GM21737 (cell line): ENCODE data around the gene MBNL1.

Experiments
- ATAC-seq: cut with Tn5 transposase; IDR thresholded peaks from one replicate; pipeline ENCODE4 v1.9.1; 2021; ENCODE audit warnings: mild to moderate bottlenecking, moderate library complexity; ENCODE audit not compliant: unreplicated experiment

Gene MBNL1, protein sequence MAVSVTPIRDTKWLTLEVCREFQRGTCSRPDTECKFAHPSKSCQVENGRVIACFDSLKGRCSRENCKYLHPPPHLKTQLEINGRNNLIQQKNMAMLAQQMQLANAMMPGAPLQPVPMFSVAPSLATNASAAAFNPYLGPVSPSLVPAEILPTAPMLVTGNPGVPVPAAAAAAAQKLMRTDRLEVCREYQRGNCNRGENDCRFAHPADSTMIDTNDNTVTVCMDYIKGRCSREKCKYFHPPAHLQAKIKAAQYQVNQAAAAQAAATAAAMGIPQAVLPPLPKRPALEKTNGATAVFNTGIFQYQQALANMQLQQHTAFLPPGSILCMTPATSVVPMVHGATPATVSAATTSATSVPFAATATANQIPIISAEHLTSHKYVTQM

DNA sequence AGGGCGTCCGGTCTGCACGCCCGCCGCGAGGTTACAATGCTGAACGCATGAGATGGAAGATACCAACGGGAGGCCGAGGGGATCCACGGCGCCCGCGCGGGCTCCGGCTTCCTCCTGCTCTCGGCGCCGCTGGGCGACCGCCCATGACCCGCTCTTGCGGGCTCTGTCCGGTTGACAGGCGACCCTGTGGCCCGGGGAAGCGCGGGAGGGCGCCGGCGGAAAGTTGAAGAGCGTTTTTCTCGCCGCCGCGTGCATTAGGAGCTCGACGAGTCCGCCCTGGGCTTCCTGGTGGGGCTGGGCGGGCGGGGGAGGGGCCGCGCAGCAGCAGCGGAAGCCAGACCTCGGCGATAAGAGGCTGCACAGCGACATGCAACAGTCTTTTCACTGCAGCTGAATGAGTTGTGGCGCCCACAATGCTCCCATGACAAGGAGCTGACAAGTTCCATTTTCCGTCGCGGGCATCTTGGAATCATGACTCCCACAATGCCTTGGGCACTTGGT, at the start of gene MBNL1:
MBNL1 (plus strand) TSS at position 375 of the 501 bp plus-strand sequence. CDS start 31,265 bp downstream, outside the sequence.
- ATAC-seq: peak; percentile 56

DNA sequence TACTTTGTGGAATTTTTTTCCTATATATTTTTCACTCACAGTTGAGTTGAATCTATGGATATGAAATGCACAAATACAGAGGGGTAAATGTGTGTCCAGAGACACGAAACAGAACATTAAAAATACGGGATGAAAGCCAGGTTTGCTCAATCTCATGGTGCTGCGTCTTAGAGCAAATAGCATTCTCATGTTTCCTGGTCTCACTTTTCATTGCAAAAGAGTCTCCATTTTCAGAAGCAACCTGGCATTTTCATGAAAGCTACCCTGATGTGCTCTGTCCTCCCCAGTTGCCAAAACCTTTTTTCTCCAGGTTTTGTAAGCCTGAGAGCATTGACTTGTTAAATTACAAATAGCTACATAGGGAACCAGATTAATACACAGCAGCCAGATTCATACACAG, 49.5 kb upstream of the MBNL1 start:
- ATAC-seq: no peak

DNA sequence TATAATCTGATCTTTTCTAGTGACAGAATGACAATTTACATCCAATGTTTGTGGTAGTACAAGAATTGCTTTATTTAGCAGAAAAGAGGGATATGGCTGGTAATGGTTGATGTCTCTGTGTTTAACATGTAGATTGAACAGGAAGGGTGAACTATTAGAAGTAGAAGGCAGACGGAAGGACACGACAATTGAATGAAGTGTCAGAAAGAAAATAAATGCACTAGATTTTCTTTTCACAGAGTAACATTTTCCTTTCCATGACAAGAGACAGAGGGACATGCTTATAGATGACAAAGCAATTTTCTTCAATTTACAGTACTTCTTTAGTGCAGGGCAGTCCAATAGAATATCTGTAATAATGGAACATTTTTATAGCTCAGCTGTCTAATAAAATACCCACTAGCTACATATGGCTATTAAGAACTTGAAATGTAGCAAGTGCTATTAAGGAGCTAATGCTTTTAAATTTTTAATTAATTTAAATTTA, 48.9 kb upstream of the MBNL1 start:
- ATAC-seq: no peak

DNA sequence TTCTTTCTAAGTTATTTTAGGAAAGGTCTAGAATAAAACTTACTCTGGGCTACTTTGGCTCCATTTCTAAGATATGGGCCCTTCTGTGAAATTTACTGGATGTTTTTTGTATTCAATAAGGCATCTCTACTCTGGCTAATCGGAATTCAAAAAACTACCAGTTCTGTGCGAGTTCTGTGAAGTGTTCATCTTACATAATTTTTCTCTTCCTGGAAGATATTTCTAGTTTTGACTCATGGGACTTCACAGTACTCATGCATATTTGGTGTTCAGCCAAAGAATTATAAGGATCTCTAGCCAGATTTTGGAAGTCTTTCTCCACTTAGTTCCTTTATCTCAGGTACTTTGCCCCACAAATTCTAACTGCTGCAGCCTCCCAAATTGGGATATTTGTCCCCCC, 46.4 kb upstream of the MBNL1 start:
- no peak for ATAC-seq

DNA sequence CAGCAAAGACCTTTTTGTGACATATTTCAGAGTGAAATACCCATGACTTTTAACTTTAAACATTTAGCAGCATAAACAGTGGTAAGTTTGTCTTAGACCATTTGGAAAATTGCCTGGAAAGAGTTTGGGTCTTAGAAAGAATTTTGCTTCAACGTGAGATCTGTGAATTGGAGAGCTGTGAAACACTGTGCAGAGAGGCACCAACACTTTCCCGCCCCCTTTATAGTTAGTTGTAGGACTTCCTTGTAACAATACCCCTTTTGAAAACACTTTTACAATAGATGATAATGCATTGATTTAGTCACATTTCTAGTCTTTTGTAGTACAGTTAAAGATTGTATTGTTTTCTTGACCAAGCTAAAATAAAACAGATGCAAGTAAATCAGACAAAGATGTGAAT, 43.5 kb upstream of the MBNL1 start:
- no peak for ATAC-seq

DNA sequence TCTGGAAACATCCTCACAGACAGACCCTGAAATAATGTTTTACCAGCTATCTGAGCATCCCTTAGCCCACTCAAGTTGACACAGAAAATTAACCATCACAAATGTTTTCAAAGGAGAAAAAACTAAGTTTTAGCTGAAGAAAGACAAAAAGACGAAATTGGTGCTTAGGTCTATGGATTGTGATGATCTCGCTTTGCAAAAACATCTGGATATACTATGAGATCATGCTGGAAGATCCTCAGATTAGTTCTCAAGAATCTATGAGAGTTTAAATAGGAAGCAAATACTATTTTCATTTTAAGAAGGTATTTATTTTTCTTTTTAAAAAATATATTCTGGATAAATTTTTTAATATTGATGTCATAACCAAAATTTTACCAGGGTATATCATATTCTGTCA, 42.6 kb upstream of the MBNL1 start:
- ATAC-seq: no peak

DNA sequence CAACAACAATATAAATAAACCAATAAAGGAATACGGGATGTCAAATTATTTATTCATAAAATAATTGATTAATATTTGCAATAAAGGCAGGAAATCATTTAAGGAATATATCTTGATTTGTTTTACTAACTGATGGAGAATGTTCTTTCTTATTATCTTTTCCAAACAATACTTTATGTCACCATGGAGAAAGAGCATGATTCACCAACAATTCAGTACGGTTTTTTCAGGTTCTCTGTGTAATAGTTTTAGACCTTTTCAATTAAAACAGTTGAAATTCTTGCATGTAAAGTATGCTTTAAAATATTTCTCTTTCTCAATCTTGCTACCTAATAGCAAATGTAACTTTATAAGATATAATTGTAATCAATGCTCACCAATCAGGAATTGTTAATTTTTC, 41.7 kb upstream of the MBNL1 start:
- no peak for ATAC-seq

DNA sequence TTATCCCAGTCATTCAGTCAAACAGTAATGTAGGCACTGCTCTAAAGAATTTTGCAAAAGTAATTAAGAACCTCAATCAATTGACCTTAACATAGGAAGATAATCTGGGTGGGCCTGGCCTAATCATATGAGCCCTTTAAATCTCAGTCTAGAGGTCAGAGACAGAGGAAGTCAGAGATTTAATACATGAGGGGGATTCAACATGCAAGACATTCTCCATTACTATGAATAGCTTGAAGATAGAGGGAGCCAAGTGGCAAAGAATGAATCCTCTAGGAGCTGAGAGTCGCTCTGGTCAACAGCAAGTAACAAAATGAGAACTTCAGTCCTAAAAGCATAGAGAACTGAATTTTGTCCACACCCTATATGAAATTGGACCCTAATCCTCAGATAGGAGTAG, 39.0 kb upstream of the MBNL1 start:
- ATAC-seq: no peak

DNA sequence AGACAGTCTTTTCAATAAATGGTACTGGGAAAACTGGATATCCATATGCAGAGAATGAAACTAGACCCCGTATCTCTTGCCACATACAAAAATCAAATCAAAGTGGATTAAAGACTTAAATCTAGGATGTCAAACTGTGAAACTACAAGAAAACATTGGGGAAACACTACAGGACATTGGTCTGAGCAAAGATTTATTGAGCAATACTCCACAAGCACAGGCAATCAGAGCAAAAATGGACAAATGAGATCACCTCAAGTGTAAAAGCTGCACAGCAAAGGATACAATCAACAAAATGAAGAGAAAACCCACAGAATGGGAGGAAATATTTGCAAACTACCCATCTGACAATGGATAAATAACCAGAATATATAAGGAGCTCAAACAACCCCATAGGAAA, 38.4 kb upstream of the MBNL1 start:
- no peak for ATAC-seq

DNA sequence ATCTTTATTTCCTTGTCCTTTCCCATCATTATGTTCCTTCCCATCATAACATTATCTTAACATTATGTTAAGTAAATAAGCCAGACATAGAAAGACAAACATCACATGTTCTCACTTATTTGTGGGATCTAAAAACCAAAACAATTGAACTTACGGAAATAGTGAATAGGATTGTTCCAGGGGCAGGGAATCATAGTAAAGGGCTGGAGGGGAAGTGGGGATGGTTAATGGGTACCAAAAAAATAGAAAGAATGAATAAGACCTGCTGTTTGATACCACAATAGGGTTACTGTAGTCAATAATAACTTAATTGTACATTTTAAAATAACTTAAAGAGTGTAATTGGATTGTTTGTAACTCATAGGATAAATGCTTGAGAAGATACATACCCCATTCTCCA, 36.7 kb upstream of the MBNL1 start:
- ATAC-seq: no peak

DNA sequence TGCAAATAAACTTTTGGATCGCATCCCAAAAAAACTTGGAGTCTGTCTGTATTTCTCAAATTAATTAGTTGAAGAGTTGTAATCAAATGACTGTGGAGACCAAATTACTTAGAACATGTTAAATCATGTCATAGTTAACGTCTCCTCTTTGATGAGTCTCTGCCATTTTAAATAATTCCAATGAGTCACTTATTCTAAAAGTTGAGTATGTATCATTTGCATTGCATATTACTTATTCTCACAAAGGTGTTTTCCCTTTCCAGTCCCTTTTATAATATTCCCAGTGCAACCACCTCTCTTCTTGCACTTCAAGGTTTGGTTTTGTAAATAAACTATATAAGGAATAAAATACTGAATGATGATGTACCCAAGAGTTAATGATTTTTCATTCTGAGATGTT, 36.0 kb upstream of the MBNL1 start:
- ATAC-seq: no peak

DNA sequence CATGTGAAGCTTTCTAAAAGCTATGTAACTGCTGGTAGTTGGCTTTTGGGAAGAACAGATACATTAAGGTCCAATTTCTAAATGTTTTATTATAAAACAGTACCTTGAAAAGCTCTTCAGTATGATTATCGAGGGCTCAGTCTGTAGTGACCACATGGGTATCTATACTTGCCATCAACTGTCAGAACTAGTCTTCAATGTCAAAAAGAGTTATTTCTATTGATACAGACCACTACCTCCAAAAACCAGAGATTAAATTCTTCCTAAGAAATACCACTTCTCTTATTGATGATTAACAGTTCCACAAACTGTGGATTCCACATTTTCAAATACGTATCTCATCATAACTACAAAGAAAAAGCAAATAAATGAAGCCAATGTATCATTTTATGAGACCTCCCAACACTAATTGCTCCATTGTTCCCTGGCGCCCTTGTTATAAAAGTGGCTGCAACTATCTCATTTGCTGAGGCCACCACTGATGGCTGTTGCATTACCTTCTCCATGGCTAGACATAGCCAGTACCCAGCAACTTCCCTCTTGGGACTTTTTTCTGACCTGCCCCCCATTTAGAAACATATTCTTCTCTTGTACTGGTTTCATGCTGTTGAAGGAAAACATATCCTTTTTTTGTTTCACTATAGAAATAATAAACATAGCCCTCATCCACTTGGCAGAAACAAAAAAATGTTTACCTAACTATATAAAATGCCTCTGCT, 33.9 kb upstream of the MBNL1 start:
- no peak for ATAC-seq

DNA sequence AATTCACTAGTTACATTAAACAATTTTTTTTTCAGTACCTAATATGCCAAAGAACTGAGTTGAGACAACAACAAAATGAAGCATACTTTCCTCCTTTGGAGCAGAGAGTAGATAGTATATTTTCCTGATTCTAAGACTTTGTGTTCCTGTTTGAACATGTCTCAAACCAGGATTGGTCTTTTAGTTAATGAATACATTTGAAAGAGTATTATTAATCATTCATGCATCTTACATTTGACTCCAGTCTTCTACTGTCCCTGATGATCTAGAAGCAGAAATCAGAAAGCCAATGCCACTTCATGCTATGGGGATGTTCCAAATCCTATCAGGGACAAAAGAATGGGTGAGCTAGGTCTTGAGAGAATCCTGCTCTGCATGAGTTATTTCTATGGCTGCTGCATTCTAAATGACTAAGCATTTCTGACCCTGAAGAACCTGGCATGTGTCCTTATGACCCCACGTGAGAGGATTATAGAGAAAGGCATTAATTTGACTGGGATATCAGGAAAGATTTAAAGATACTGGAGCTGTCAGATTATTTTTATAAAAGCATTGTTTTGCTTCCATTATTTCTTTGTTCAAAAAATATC, 32.9 kb upstream of the MBNL1 start:
- no peak for ATAC-seq

DNA sequence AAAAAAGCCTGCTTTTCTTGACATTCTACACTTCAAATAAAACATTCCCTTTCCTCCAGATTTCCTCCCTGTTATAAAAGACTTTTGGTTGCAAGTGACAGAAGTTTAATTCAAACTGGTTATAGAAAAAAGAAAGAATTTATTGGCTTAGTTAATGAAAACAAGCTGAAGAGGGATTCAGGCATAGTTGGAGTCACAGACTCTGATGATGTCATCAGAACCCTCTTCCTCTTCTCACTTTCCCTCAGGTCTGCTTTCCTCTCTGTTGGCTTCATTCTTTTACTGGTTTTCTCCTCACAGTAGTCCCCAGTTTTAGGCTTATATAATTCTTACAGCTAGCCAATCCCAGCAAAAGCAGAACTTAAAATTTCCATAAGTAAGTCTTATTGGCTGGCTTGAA, 32.0 kb upstream of the MBNL1 start:
- no peak for ATAC-seq

DNA sequence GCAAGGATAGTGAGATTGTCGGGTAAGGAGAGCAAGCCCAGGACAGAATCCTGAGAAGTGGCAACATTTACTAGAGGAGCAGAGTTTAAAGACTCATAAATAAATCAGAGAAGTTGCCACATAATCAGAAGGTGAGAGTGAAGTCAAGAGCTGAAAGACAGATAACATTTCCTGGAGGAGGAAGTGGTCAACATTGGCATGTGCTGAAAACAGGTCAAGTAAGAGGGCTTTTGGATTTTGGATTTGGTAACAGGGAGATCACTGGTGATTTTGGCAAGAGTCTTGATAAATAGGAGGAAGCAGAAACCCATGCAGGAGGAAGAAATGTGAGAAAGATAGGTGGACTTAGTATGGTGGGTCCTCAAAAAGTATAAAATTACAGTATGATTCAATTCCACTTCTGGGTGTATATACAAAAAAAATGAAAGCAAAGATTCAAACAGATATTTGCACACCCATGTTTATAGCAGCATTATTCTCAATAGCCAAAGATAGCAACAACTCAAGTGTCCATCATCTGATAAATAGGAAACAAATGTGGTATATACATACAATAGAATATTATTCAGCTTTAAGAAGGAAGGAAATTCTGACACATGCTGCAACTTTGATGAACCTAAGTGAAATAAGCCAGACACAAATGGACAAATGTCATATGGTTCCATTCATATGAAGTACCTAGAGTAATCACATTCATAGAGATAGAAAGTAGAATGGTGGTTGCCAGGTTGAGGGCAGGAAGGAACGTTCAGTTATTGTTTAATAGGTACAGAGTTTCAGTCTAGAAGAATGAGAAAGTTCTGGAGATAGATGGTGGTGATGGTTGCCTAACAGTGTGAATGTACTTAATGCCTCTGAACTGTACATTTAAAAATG, 27.3 kb upstream of the MBNL1 start:
- ATAC-seq: peak; percentile 75

DNA sequence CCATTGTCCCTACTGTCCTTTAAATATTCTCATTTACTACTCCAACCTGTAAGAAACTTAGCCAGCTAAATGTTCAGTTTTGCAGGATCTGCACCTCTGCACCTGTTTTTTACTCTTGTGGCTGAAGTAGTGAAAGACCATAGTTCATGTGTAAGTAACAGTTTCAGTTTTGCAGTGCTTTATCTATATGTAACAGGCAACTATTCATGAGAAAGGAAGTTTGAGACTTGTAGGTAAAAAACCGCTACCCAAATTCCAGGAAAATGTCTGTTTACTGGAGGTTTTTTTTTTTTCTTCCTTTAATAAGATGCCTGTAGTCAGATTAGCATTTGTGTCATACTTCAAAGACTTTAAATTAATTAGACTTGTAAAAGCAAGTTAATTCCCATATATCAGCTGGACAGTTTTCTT, 25.4 kb upstream of the MBNL1 start:
- ATAC-seq: peak; percentile 51

DNA sequence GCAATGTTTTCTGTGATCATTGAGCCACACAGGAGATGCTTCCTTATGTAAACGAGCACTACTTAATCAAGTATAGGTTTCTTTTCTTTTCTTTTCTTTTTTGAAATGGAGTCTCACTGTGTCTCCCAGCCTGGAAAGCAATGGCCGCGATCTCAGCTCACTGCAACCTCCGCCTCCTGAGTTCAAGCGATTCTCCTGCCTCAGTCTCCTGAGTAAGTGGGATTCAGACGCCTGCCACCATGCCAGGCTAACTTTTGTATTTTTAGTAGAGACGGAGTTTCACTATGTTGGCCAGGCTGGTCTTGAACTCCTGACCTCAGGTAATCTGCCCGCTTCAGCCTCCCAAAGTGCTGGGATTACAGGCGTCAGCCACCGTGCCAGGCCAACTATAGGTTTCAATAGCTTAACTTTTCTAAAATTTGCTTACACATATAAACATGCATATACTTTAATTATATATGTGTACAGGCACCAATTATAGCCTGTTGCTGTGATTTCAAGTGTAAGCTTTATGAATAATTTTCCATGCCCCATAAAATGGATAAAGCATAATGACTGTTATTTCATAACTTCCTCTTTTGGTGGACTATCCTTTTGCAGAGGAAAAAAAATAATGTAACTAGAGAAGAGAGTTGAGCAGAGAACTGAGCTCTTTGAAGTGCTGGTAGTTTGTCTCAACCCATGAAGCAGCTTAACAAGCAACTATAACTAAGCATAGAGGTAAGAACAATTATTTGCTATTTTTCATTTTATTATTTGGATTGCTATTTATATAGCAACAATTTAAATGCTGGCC, 24.8 kb upstream of the MBNL1 start:
- peak; percentile 30 for ATAC-seq

DNA sequence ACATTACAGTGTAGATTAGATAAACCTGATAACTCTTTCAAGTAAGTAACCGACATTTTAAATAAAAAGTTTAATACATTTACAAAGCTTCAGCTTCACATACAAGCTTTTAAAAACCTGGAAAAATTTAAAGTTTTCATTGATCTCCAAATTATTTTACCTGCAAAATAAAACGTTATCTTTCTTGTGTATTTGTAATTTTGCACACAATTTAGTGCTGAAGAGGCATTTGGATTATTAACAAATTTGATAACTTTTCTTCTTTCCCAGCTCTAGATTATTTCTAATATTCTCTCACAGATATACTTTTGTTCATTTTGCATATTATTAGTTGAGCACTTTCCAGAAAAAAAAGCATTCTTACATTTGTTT, 24.2 kb upstream of the MBNL1 start:
- no peak for ATAC-seq

DNA sequence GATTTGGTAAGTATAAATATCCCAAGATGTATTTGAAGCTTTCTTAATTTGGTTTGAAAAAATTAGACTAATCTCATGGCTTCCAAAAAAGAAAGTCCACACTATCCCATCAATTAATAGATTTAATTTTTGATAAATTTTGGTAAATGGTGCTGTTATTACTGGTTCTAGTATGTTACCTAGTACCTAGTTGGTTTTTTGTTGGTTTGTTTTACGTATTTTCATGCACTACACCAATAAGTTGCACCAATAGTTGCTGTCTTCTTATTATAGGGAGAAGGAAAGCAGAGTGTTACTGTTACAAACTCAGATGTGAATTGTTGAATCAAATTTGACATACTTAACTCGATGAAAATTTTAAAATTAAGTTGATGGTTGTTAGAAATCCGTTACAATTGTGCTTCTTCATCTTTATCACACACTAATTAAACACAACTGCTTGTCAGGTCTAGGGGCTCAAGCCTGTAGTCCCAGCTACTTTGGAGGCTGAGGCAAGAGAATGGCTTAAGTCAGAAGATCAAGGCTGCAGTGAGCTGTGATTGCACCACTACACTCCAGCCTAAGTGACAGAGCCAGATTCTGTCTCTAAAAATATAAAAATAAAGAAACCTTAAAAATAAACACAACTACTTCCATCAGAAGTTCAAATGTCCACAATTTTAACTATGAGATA, 23.1 kb upstream of the MBNL1 start:
- no peak for ATAC-seq
